GM12874 (cell line): Measurements from ENCODE around the gene FAM9B.

ENCODE experiments used
- TF ChIP-seq, protein P1 (sequence below): IDR thresholded peaks from 2 replicates; pipeline ENCODE4 v1.5.1; 2011; ENCODE audit warnings: low read depth, mild to moderate bottlenecking, control low read depth, low read length, moderate library complexity; ENCODE audit not compliant: insufficient read depth

The FAM9B gene

DNA sequence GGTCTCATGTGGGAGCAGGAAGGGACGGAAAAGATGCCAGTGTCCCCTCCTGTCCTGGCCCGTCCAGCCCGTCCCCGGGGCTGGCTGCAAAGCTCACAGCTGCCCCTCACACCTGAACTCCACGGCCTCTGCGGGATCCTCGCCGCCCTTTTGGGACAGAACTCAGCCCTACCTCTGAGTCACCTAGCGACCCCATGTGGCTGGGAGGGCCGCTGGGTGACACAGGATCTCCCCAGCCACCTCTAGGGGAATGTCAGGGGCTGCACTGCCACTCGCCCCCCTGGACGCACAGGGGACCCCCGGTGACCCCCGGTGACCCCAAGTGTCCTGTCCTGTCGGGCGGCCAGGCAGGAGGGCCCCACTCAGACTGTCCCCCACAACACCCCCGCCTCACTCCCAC, 748 bp downstream of the FAM9B start:
- TF ChIP-seq, protein P1, sequence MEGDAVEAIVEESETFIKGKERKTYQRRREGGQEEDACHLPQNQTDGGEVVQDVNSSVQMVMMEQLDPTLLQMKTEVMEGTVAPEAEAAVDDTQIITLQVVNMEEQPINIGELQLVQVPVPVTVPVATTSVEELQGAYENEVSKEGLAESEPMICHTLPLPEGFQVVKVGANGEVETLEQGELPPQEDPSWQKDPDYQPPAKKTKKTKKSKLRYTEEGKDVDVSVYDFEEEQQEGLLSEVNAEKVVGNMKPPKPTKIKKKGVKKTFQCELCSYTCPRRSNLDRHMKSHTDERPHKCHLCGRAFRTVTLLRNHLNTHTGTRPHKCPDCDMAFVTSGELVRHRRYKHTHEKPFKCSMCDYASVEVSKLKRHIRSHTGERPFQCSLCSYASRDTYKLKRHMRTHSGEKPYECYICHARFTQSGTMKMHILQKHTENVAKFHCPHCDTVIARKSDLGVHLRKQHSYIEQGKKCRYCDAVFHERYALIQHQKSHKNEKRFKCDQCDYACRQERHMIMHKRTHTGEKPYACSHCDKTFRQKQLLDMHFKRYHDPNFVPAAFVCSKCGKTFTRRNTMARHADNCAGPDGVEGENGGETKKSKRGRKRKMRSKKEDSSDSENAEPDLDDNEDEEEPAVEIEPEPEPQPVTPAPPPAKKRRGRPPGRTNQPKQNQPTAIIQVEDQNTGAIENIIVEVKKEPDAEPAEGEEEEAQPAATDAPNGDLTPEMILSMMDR, result no peak

DNA sequence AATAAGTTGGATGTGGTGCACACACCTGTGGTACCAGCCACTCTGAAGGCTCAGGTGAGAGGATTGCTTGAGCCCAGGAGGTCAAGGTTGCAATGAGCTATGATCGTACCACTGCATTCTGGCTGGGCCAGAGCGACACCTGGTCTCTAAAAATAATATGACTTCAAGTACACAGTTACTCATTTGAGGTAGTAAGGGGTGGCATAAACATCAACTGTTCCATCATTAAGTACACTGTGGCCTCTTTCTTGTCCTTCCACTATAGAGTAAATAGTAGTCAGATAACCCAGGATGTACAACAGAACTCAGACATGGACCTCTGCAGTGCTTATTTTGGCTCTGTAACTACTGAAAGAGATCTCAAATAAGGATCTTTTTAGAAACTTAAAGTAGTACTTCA, 10.6 kb downstream of the FAM9B start:
- TF ChIP-seq, protein P1, result no peak

- TF ChIP-seq, protein P1, result no peak
Measured at GRCh38 chrX:9019151-9019550, 14.8 kb downstream of the FAM9B start.

GRCh38 chrX:9003041-9003440, 30.9 kb downstream of the FAM9B start:
- TF ChIP-seq, protein P1, result no peak

DNA sequence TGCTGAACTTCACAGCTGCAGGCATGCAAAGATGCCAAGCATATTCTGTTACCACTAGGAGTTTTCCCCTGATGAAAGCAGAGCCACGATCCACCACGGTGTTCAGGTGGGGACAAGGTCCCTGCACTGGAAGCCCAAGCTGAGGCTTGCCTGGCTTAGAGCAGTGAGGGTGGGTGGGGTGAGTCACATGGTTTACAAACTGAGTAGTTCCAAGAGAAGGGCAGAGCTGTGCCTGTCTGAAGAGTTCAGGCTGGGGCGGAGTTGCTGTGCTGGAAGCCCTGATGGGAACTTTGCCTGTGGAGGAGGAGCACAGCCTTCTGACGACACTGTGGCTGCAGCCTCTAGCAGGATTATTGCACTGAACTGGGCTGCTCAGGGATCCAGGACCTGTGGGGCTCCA, 45.5 kb downstream of the FAM9B start:
- TF ChIP-seq, protein P1, result no peak

DNA sequence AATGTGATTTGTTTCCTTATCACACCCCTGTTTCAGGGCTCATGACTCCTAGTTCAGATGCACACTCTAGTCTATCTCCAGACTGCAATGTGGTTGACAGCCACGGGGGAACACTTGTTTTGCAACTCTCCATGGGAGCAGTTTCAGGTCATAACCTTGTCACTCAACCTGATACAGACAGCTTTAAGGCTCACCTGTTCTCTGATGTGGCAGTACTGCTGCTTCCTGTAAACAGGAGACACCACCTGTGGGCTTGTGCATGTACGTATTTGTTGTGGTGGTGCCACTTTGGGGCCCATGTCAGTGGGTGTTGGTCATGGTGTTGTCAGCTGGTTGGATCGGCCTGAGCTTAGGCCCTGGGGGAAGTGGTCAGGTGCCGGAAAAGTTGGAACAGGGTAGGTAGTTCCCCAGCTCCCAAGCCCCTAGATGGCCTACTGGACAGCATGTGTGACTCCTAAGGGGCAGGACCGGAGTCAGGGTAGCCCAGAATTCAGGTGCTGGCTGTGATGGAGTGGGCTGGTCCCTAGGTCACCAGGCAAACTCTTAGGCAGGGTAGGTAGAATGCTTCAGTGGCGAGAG, 46.2 kb downstream of the FAM9B start:
- TF ChIP-seq, protein P1, result no peak

DNA sequence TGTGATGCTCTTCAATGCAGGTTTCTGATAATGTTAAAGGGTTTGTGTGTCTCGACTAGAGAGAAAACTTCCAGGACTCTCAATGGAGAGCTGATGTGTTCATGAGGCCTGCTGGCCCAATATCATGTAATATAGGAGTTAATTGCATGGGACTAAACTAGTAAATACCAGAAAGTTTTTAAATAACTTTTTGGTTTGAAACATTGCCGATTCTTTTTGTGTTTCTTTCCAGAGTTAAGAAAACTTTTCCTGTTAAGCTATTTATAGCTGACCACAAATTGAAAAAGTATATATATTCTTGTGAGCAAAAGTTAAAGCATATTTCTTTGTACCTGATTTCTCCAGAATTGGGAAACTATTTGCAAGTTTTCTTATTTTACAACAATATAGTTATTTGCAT, 49.7 kb downstream of the FAM9B start:
- TF ChIP-seq, protein P1, result no peak

DNA sequence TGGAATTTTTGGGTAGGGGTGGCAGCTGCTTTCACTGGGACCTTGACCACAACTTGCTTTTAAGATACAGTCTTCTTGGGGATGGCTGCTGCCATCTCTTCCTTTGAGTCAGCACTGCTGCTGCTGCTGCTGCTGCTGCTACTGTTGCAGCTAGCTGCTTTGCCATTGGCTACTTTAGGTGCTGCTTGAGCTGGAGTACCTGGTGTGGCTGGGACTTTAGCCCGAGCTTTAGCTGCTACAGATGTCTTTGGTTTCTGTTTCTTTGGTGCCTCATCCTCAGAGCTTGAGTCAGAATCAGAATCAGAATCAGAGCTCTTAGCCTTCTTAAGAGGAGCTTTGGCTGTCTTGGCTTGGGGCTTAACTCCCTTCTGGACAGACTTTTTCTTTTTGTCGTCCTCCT, 52.2 kb downstream of the FAM9B start:
- TF ChIP-seq, protein P1, result no peak
